ENCODE data around the gene OSGIN1.

The OSGIN1 gene

GRCh38 chr16:84007520-84007919 lies 54.5 kb downstream of the OSGIN1 start:
- DNase-seq (ENCODE audit: low read depth in 1 of 2, low spot score in 1 of 2) = no peak
- TF ChIP-seq POLR2AphosphoS5 (IDR thresholded peaks at IDR 0.05; ENCODE audit: low read depth) (no peak), REST (IDR thresholded peaks at IDR 0.05; ENCODE audit: insufficient replicate concordance, low read depth) (no peak), CTCF (IDR thresholded peaks at IDR 0.05; ENCODE audit: insufficient read depth, low read length) (no peak)
- H3K27ac ChIP-seq (replicated peaks) = no peak overlapping the region
- H3K4me3 ChIP-seq (replicated peaks; ENCODE audit: insufficient read depth, low read length) = no peak overlapping the region
- peaks cover 8% of the 10 kb centered on the region for H3K27me3 ChIP-seq (ENCODE audit: insufficient read depth, poor library complexity, severe bottlenecking)

GRCh38 chr16:84007965-84008364 lies 54.9 kb downstream of the OSGIN1 start:
- no peak overlapping the region for H3K4me3 ChIP-seq (replicated peaks; ENCODE audit: insufficient read depth, low read length)
- DNase-seq (ENCODE audit: low read depth in 1 of 2, low spot score in 1 of 2) = no peak
- TF ChIP-seq POLR2AphosphoS5 (IDR thresholded peaks at IDR 0.05; ENCODE audit: low read depth) = no peak
- TF ChIP-seq CTCF (IDR thresholded peaks at IDR 0.05; ENCODE audit: insufficient read depth, low read length) = no peak
- no peak for TF ChIP-seq GABPA (IDR thresholded peaks at IDR 0.05; ENCODE audit: low read depth)
- TF ChIP-seq SPI1 (IDR thresholded peaks at IDR 0.05; ENCODE audit: borderline replicate concordance, low read depth) = no peak
- TF ChIP-seq REST (IDR thresholded peaks at IDR 0.05; ENCODE audit: insufficient replicate concordance, low read depth) = no peak
- no peak overlapping the region for H3K27ac ChIP-seq (replicated peaks)
- peaks cover 8% of the 10 kb centered on the region for H3K27me3 ChIP-seq (ENCODE audit: insufficient read depth, poor library complexity, severe bottlenecking)

GRCh38 chr16:84009282-84009681 lies 56.2 kb downstream of the OSGIN1 start:
- Histone ChIP-seq H3K27ac (replicated peaks) (no peak overlapping the region), H3K4me3 (replicated peaks; ENCODE audit: insufficient read depth, low read length) (no peak overlapping the region), H3K27me3 (ENCODE audit: insufficient read depth, poor library complexity, severe bottlenecking) (peaks cover 3% of the 10 kb centered on the region)
- no peak for DNase-seq (ENCODE audit: low read depth in 1 of 2, low spot score in 1 of 2)
- TF ChIP-seq POLR2AphosphoS5 (IDR thresholded peaks at IDR 0.05; ENCODE audit: low read depth) (no peak), CTCF (IDR thresholded peaks at IDR 0.05; ENCODE audit: insufficient read depth, low read length) (no peak), GABPA (IDR thresholded peaks at IDR 0.05; ENCODE audit: low read depth) (no peak), SPI1 (IDR thresholded peaks at IDR 0.05; ENCODE audit: borderline replicate concordance, low read depth) (no peak), REST (IDR thresholded peaks at IDR 0.05; ENCODE audit: insufficient replicate concordance, low read depth) (no peak)
